Transverse colon (tissue), 4 donors: ENCODE data around the gene AATK. TPM values are rescaled to one million over a fixed set of nuclear protein-coding genes. Genes with fewer than 3 reads are reported as not detected.
"Not testable (repeated sequence)": the region's sequence is repeated elsewhere in the genome, so short reads cannot be mapped to it uniquely, and the experiment has no call there.

Experiments
- DNase-seq: peaks from one replicate; pipeline ENCODE4 v3.0.0-alpha.2; 2019
- H3K27ac ChIP-seq, 4 donors: fragments of 200-600 bp; sonication (generic); 2 replicates each; pipeline ENCODE4 v1.5.1; 2016 to 2018; ENCODE audit warnings: inconsistent platforms in 4 of 4
- H3K27me3 ChIP-seq: fragments of 200-600 bp; sonication (generic); 2 replicates; pipeline ENCODE4 v1.5.1; 2017; ENCODE audit warnings: inconsistent platforms
- H3K36me3 ChIP-seq, 4 donors: fragments of 200-600 bp; sonication (generic); 2 replicates each; pipeline ENCODE4 v1.5.1; 2017 to 2019; ENCODE audit warnings: inconsistent platforms in 4 of 4
- H3K4me1 ChIP-seq, 4 donors: fragments of 200-600 bp; sonication (generic); 2 replicates each; pipeline ENCODE4 v1.5.1; 2017 to 2020; ENCODE audit warnings: inconsistent platforms in 4 of 4
- H3K4me3 ChIP-seq, 4 donors: fragments of 200-600 bp; sonication (generic); 1 replicate in 1 of 4; 2 replicates in 3 of 4; pipeline versions ENCODE4 v1.5.1 to v1.6.1; 2017 to 2019; ENCODE audit warnings: inconsistent platforms in 4 of 4
- H3K9me3 ChIP-seq, 2 donors: fragments of 200-600 bp; sonication (generic); 2 replicates each; pipeline ENCODE4 v1.5.1; 2017 to 2019; ENCODE audit warnings: inconsistent platforms in 2 of 2
- CTCF ChIP-seq, 5 experiments: fragments of 200-600 bp in 3 of 5; fragments of 450-650 bp in 2 of 5; sonication (generic) in 3 of 5; IDR thresholded peaks; 1 replicate in 2 of 5; 2 replicates in 3 of 5; pipeline ENCODE4 v1.5.1; 2016 to 2017; ENCODE audit warnings: antibody characterized with exemption in 5 of 5, inconsistent platforms in 3 of 5, mild to moderate bottlenecking in 2 of 5, moderate library complexity in 1 of 5
- EP300 ChIP-seq: sonication (generic); formaldehyde crosslinking; IDR thresholded peaks from one replicate; pipeline ENCODE4 v1.6.1; 2017; ENCODE audit warnings: antibody characterized with exemption, low read depth
- POLR2A ChIP-seq: fragments of 450-650 bp; IDR thresholded peaks from one replicate; pipeline ENCODE4 v1.6.1; 2016; ENCODE audit warnings: antibody characterized with exemption, mild to moderate bottlenecking, moderate library complexity
- POLR2AphosphoS5 ChIP-seq, 3 donors: sonication (generic); formaldehyde crosslinking; IDR thresholded peaks; one replicate each; pipeline ENCODE4 v1.6.1; 2016; ENCODE audit warnings: antibody characterized with exemption in 3 of 3
- WGBS, 2 donors: methylation state at CpG; one replicate each; pipeline ENCODE4 v1.1.5; 2018; ENCODE audit warnings: low coverage in 1 of 2; 5-methylcytosine and 5-hydroxymethylcytosine counted together
- in situ Hi-C, 4 donors: fragments of 200-750 bp; cut with MboI; loops; one replicate each; pipeline versions ENCODE4 v1.15.0 to v1.15.1; 2017; ENCODE audit warnings: low sequenced_read_pairs in 3 of 4, low pct_ligation_motif_present in 1 of 4, low pct_unique_long_range_greater_than_20kb in 1 of 4
- intact Hi-C: fragments of 100-400 bp; cut with DNase I; formaldehyde crosslinking; loops from one replicate; pipeline ENCODE4 v1.15.1; 2023; ENCODE audit warnings: low total_unique reads
- total RNA-seq, 4 donors: library from RNA; depleted of rRNA; stranded (reverse); fragments of >200 nt; gene quantifications; one replicate each; pipeline ENCODE4 v1.1.0, GENCODE V29; 2016

Gene AATK
- total RNA-seq, 4 donors from 2014 or later = 1.7 to 21.3 (median 8.6) TPM

GRCh38 chr17:81082177-81083073, 83.6 kb downstream of the AATK start:
- no peaks in the 10 kb centered on the region for H3K36me3 ChIP-seq
- intact Hi-C loops (no loop called here), in situ Hi-C loops (no loop called here)
- WGBS, 2 donors = 90% methylated on average over 33 of the region's 33 CpGs; no CpG with 5 or more reads in 1 of the 2 donors
- DNase-seq = no peak
- no peak for TF ChIP-seq POLR2AphosphoS5 (IDR thresholded peaks at IDR 0.05)
- no peak overlapping the region for H3K4me3 ChIP-seq
- peaks cover 0 to 8% (median 6%) of the 10 kb centered on the region in 4 donors for H3K4me1 ChIP-seq
- no peaks in the 10 kb centered on the region for H3K9me3 ChIP-seq
- H3K27me3 ChIP-seq = no peaks in the 10 kb centered on the region
- H3K27ac ChIP-seq = peak overlapping the region in 2 of 4 donors; percentile 16 to 17

GRCh38 chr17:81081222-81082176, 84.5 kb downstream of the AATK start:
- Histone ChIP-seq H3K4me1 (no peaks in the 10 kb centered on the region), H3K27me3 (no peaks in the 10 kb centered on the region), H3K27ac (peak overlapping the region in 1 of 4 donors; percentile 9), H3K4me3 (no peak overlapping the region), H3K9me3 (no peaks in the 10 kb centered on the region), H3K36me3 (no peaks in the 10 kb centered on the region)
- in situ Hi-C loops (no loop called here), intact Hi-C loops (no loop called here)
- DNase-seq = no peak
- 83 to 94% methylated on average over 5 to 30 of the region's 33 CpGs for WGBS, 2 donors
- TF ChIP-seq CTCF (IDR thresholded peaks at IDR 0.05) (no peak), EP300 (no peak), POLR2AphosphoS5 (IDR thresholded peaks at IDR 0.05) (no peak), POLR2A (no peak)

GRCh38 chr17:81080019-81080418, 86.0 kb downstream of the AATK start:
- 70% methylated on average over 16 of the region's 19 CpGs; no CpG with 5 or more reads in 1 of the 2 donors for WGBS, 2 donors
- Histone ChIP-seq H3K4me3 (no peak overlapping the region), H3K9me3 (no peaks in the 10 kb centered on the region), H3K4me1 (no peaks in the 10 kb centered on the region), H3K27me3 (no peaks in the 10 kb centered on the region), H3K36me3 (no peaks in the 10 kb centered on the region), H3K27ac (no peak overlapping the region)
- in situ Hi-C loops = no loop called here
- no peak for DNase-seq
- TF ChIP-seq EP300 (no peak), CTCF (IDR thresholded peaks at IDR 0.05) (no peak), POLR2AphosphoS5 (IDR thresholded peaks at IDR 0.05) (no peak), POLR2A (no peak)
- intact Hi-C loops = no loop called here

GRCh38 chr17:81078026-81078913, 87.8 kb downstream of the AATK start:
- H3K4me3 ChIP-seq, H3K9me3 ChIP-seq, H3K27me3 ChIP-seq, intact Hi-C loops, DNase-seq, H3K27ac ChIP-seq, H3K36me3 ChIP-seq, H3K4me1 ChIP-seq, in situ Hi-C loops: not testable (repeated sequence)
- 90% methylated on average over 30 of the region's 45 CpGs; no CpG with 5 or more reads in 1 of the 2 donors for WGBS, 2 donors
